GM21367 (cell line): ENCODE measurements around the gene KCNJ10.

Experiments
- ATAC-seq: cut with Tn5 transposase; IDR thresholded peaks from one replicate; pipeline ENCODE4 v1.9.1; 2021; ENCODE audit not compliant: unreplicated experiment

KCNJ10 gene

DNA sequence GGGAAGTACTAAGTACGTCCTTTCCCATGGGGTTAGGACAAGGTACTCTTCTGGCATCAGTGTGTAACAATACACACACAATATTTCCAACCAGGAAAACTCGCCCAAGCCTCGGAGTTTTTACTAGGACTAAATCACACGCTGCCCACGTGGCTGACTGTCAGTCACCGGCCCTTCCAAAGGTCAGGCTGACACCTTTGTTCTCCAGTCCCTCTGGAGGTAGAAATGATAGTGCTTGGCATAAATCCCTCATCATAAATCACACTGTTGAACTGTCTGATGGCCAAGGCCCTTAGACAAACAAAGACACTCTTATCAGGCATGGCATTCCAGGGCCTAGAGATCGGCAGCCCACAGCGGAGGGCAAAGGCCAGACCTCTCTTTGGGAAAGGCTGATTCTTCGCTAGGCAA lies 99.0 kb downstream of the KCNJ10 start:
- no peak for ATAC-seq

- ATAC-seq: no peak
Measured at GRCh38 chr1:159968901-159969300, 101.1 kb downstream of the KCNJ10 start.

DNA sequence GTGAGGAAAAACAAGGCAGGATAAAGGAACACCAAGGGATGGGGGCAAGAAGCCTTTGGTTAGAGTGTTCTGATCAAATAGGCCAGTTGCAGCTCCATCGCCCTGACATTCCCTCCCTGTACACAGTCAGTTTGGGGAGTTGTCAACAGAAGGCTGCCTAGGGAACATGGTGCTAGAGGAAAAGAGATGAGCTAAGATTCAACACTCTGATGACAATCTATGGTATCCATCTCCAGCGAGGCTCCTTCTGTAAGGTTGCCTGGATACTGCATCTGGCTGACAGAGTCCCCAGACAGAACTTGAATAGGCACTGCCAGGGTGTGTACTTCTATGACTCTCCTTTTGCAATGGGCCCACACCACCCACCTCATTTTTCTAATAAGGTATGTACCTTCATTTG lies 104.7 kb downstream of the KCNJ10 start:
- no peak for ATAC-seq

DNA sequence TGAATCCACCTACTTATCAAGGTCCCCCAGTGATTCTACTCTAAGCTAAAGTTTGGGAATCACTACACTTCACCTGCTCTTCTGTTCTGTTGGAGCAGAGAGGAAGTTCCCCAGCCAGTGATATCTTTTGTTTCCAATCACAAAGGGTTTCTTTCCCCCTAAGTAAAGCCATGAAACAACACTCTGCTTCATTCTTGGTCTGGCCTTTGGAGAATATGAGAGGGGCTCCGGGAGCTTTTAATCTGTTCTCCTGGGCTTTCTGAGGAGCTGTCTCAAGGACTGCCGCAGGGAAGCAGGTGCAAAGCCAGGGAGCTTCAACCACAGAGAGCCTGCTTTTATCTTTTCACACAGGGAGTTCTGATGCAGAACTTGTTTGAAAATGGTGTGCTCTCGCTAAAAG lies 105.8 kb downstream of the KCNJ10 start:
- no peak for ATAC-seq

DNA sequence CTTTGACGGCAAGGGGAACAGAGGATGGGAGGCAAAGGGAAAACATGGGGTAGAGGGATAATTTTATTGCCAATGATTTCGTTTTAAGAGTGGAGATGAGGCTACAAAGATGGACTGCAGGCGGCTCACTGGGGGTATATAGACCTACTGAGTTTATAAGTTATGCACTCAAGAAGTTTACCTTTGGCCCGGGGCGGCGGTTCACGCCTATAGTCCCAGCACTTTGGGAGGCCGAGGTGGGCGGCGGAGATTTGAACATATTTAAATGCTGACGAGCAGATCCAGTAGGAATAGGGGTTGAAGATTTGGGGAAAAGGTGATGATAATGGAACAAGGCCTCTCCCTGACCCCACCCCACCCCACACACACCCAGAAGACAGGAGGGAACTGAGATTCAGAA lies 107.8 kb downstream of the KCNJ10 start:
- ATAC-seq: no peak

GRCh38 chr1:159961636-159962035 lies 108.3 kb downstream of the KCNJ10 start:
- ATAC-seq: no peak

GRCh38 chr1:159960721-159961381 lies 109.1 kb downstream of the KCNJ10 start:
- no peak for ATAC-seq

DNA sequence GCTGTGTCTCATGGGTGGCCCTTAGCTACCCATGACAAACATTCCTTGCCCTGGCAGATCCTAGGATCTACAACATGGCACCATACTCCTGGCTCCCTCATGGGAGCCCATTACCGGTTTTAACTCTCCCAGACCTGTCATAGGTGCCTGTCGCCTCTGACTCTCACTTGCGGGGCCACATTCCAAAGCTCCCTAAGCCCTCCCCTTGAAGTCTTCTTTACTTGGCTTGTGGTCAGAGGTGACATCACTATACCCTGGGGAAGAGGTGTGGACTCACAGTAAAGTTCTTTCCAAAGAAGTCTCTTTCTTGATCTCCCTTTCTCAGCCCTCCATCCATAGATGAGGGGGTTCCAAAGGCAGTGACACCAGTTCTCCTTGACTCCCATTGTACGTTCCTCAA lies 110.5 kb downstream of the KCNJ10 start:
- ATAC-seq: no peak

DNA sequence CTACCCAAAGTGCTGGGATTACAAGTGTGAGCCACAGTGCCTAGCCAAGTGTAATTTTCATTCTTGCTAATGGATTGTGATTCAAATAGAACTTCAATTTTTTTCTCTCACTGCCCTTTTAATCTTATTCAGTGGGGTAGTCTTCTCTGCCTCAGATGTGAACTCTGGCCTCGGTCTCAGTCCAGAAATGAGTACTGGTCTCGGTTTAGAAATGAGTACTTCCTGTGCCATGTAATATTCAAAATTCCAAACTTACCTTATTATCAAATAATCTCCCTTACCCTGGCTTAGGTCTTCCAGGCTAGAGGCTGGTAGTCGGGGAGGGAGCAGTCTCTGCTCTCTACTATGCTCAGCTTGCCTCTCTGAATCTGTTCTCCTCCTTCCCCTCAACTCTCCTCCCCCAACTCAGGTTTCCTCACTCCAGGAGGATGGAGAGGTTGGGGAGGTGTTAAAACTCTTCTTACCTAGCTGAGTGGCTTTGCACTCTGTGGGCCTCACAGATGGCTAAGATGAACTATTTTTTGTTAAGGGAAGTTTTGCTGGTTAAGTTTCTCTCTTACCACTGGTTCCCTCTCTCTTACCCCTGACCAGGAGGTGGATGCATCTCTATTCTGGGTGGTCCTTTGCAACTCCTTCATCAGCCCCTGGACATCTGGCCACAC lies 111.1 kb downstream of the KCNJ10 start:
- ATAC-seq: no peak

DNA sequence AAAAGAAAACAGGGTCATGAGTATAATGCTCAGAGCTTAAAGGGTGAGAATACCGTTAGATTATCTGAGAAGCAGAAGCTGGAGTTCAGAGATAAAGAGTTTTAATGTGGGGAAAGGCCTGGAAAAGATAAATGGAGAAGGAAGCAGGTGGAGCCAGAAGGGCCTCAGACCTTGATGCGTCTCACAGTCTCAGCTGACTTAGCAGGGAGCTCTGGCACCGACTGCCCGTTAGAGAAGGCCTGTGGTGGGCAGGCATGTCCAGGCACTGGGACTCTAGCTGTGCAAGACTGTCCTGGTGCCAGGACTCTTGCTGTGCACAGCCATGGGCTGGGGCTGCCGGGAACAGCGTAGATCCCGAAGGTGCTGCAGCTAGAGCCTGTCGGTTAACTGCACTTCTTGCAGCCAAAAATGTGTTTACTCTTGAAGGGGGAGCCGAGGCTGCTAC lies 112.1 kb downstream of the KCNJ10 start:
- ATAC-seq: no peak

- ATAC-seq: no peak
Measured at GRCh38 chr1:159955456-159955855, 114.5 kb downstream of the KCNJ10 start.

GRCh38 chr1:159953536-159954515 lies 116.1 kb downstream of the KCNJ10 start, which contains the start of gene SLAMF9:
Gene SLAMF9 (minus strand): TSS chr1:159954237. CDS start chr1:159954137, 100 bp downstream.
- ATAC-seq: no peak

GRCh38 chr1:159952932-159953331 lies 117.0 kb downstream of the KCNJ10 start:
- no peak for ATAC-seq

DNA sequence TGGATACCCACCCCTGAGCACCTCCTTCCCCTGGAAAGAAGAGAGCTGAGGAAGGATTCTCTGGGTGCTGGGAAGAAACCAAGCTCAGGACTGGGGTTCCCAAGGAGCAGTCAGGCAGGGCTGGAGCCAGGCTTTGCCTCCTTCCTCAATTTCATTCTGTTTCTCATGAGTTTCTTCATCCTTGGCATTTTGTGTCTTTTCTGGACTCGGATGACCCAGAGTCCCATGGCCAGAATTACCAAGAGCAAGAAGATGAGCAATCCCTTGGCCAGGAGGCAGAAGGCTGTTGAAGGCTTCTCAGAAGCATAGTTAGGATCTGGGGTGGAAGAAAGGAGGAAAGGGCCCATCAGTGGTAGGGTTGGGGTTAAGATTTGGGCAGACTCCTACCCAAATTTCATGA lies 118.4 kb downstream of the KCNJ10 start:
- ATAC-seq: no peak

GRCh38 chr1:159951016-159951415 lies 118.9 kb downstream of the KCNJ10 start:
- no peak for ATAC-seq

DNA sequence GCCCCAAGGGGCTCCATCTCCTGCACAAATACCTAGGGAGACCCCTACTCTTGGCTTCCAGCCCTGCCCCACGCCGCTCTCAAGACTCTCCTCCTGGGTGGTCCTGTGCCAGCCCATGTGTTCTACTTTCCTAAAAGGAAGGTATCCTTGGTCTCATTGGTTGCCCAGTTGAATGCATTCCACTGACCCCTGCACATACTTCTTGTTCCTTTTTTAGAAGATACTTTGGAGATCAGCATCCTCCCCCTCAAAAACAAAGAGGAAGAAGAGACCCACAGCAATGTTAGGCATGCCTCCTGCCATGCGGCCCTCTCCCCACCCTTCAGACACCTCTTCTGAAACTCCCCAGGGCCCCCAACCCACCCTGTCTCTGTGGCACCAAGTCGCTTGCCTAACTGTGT lies 120.0 kb downstream of the KCNJ10 start:
- ATAC-seq: no peak

DNA sequence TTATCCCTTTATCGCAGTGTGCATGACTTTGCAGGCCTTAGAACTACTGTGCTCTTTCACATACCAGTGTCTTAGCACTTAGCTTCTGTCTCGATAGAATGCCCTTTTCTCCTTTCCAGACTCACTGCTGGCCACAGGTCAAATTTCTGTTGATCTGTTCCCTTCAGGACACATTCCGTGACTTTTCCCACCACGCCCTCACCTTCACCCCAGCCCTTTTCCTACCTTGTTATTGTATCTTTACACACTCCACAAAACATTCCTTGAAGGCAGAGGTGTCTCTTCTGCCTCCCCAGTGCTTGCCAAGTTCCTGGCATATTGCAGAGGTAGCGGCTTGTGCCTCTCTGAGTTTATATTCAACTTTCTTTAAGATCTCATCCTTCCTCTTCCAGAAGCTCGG lies 120.8 kb downstream of the KCNJ10 start:
- ATAC-seq: no peak
